Muscle of back (tissue), 11 donors: ENCODE measurements around the gene CLP1. TPM values are rescaled to one million over a fixed set of nuclear protein-coding genes. Genes with fewer than 3 reads are reported as not detected.
"Not testable (repeated sequence)": the region's sequence is repeated elsewhere in the genome, so short reads cannot be mapped to it uniquely, and the experiment has no call there.

Source experiments
- DNase-seq, 3 donors: peaks; one replicate each; pipeline versions ENCODE4 v3.0.0 to v3.0.0-alpha.2; 2013
- polyA plus RNA-seq, 10 donors: library from polyadenylated mRNA; unstranded; fragments of 120-200 nt; gene quantifications; one replicate each; pipeline ENCODE4 v1.2.1, GENCODE V29; 2013; ENCODE audit not compliant: insufficient read length in 10 of 10

The CLP1 gene
- polyA plus RNA-seq, 10 donors = 7.0 to 12.2 (median 8.9) TPM

DNA sequence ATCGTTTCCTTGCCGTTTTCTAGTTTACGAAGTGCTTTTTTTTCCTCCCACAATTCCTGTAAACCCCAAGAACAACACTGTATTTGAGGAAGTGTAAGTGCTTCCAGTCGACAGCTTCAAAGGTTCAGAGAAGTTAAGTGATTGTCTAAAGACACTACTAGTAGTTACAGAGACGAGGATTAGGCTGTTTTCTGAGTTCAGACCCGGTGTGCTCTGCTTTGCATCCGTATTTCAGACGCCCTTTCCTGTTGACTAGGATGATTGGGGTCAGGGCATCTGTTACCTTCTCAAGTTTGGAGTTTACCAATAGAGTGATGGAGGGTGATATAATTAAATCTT, 430 bp downstream of the CLP1 start:
- DNase-seq = no peak

DNA sequence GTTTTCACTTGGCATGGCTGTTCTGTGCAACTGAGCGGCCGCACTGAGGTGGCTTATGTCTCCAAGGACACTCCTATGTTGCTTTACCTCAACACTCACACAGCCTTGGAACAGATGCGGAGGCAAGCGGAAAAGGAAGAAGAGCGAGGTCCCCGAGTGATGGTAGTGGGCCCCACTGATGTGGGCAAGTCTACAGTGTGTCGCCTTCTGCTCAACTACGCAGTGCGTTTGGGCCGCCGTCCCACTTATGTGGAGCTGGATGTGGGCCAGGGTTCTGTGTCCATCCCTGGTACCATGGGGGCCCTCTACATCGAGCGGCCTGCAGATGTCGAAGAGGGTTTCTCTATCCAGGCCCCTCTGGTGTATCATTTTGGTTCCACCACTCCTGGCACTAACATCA, 2.1 kb downstream of the CLP1 start:
- no peak for DNase-seq

DNA sequence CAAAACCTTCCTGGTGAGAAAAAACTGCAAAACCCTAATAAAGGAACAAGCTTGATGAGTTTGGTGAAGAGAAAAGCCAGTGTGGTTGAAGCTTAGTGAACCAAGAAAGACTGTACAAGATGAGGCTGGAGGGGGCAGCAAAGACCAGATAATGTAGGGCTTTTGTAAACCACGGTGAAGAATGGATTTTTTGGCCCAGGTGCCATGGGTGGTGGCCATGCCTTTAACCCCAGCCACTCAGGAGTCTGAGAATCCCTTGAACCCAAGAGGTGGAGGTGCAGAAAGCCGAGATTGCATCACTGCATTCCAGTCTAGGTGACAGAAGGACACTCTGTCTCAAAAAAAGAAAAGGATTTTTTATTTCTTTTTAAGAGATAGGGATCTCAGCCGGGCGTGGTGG, 5.3 kb downstream of the CLP1 start:
- DNase-seq = no peak

DNA sequence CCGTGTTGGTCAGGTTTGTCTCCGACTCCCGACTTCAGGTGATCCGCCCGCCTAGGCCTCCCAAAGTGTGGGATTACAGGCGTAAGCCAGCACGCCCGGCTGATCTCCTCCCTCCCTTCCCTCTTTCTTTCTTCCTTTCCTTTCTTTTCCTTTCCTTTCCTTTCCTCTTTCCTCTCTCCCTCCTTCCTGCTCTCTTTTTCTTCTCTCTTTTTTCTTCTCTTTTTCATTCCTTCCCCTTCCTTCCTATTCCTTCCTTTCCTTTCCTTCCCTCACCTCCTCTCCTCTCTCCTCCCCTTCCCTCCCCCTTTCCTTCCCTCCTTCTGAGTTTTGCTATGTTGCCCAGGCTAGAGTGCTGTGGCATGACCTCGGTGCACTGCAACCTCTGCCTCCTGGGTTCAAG, 6.4 kb downstream of the CLP1 start:
- DNase-seq = no peak

DNA sequence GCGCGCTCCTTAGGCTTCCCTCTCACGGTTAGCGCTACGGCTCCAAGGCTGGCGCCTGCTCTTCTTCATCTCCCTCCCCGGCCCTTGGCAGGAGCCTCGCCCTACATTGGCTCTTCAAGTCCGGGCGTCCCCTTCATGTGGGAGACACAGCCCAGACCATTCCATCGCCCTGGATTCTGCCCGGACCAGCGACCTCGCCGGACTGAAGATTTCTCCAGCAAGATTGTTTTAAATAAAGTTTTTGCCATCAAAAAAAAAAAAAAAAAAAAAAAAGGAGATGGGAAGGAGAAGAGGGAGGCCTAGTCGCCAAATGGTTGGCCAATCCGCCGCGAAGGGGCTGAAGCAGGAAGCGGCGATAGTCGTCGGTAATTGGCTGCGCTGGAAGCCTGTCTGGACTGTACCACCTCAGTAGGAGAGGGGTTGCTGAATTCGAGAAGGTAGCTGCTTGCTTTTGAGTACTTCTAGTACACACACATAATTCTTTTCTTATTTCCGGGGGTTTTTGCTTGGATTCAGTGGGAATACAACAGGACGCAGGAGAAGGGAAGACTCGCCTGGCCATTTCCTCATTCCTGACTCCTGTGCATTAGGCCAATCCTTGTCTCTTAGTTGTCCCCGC, 9.7 kb downstream of the CLP1 start:
- DNase-seq = peak; percentile 98 to 99 (median 99)

DNA sequence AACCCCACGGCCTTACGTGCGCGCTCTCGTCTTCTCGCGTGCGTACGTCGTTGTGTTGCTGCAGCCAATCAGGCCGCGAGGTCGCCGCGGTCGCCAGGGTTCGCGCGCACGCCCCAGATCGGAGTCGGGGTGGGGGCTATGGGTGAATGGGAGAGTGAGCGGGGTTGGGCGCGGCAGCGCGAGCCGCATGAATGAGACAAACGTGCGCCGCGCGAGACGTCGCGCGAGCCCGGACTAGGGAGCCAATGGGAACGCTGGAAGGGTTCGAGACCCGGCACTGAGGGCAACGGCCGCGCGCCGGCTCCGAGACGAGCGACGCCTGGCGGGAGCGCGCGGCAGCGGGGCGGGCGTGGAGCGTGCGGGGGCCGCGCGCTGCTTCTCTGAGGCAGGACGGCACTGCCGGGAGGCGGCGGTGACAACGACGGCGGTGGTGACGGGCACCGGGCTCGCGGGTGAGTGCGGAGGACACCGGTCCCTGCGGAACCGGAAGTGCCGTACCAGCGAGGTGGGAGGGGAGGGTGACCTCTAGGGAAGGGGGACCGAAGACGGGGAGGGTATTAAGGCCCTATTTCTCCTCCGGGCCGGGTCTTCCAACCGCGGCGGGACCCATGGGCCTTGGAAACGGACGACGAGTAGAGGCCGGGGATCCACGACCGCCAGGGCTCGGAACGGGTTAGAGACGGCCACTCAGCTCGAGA, 10.3 kb downstream of the CLP1 start, which contains the start of gene ZDHHC5:
Gene ZDHHC5, plus strand, starts transcription at position 379 of the 698 bp plus-strand sequence. CDS start 4,977 bp downstream, outside the sequence.
- peak; percentile 99 to 100 (median 100) for DNase-seq

DNA sequence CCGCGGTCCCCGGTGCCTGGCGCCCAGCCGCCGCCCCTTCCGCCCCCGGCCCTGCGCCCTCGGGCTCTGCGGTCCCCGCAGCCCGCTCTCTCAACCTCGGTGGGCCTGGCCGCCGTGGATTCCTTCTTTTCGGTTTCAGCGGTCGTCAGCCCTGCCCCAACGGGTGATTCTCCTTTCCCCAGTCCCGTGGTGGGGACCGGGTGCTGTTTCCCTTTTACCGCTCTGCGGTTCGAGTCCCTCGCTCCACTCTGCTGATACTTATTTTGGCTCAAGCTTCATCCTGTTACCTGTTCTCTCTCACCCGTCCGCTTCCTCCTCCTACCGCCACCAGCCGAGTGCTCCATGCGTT, 10.8 kb downstream of the CLP1 start:
- no peak for DNase-seq

DNA sequence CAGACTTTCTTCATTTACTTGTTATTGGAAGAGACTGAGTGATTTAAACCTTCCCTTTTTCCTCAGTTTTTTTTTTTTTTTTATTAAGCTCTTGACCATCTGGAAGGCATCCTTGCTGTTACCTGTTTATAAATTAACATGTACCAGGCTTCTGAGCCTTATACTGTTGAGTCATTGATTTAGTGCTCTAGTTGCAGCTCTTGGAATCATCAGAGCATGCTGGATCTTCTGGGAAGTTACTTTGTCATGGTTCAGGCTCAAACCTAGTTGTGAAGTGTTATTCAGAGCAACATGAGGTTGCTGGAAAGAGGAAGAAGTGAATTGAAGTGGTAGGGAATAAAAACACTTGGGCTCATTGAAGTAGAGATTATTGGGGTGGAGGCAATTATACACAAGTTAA, 16.7 kb downstream of the CLP1 start:
- DNase-seq = no peak

DNA sequence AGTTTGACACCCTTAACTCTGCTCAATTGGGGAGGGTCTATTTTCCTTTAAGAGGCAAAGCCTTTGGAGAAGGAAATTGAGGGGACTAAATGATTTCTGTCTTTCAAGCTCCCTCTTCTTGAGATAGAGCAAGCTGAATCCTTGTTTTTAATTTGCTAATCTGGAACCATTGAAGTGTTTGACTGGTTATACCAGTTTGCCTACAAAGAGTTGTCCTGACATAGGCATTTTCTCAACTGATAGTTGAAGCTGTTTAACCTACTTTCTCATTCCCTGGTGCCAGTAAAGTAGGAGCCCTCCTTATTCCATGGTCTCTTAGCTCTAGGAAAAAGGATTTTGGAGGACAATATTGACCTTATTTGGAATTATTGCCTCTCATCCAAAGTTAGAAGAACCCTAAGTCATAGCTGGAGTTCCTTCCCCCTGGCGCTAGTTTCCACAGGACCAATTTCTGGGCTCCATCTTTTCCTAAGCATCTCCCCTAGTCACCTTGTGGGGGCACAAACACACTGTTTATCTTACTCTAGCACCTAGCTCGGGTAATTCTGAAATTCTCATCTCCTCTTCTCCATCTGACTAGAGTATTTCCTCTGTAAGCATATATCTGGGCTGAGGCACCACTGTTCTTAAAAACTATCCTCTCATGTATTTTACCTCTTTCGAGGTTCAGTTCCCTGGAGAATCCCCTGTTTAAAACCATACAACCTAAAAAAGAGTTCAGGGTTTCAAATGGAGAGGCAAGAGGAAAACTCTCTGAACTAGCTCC, 17.8 kb downstream of the CLP1 start:
- DNase-seq = no peak

DNA sequence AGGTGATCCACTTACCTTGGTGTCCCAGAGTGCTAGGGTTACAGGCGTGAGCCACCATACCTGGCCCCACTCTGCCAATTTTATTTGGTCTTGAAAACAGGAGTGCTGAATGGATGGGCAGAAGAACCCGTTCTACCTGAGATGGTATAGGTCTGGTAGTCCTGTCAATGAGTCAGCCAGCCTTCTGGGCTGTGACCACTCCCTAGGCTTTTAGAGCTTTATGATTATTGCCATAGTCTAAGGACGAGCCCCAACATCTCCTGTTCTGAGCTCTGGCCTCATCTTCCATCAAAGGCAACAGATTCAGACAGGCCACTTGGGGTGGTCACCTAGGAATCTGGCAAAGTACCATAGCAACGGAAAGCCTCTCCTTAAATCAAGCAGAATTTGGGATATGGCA, 21.8 kb downstream of the CLP1 start:
- DNase-seq = no peak

DNA sequence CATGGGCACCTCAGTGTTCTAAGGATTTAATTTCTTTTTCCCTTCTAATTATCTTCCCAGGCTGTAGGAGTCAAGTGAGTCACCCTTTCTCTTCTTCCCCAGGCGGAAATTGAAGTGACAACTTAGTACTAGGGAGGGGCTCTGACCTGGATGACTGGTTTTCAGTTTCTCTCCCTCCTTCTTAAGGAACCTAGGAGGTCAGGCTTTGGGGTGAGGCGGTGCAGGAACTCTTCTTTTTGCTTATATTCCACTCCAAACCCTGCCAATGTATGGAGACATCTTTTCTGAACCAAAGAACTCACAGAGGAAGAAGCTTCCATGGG, 23.0 kb downstream of the CLP1 start:
- no peak for DNase-seq

DNA sequence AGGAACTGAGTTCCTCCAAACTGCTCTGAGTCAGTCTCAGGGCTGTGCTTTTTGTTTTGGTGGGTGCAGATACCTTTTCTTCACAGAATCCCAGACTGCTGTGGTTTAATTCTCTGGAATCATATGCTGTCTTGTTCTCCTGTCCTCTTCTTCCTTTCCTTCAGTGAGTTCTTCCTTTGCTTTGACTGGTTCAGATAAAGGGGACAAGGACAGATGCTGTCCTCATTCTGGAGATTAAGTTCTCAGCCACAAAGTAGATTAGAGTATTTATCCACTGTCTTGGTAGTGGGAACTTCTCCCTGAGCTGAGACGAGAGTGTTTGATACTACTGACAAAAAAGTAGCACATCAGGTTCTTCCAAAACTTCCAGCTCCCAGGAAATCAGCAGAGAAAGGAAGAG, 23.6 kb downstream of the CLP1 start:
- no peak for DNase-seq

DNA sequence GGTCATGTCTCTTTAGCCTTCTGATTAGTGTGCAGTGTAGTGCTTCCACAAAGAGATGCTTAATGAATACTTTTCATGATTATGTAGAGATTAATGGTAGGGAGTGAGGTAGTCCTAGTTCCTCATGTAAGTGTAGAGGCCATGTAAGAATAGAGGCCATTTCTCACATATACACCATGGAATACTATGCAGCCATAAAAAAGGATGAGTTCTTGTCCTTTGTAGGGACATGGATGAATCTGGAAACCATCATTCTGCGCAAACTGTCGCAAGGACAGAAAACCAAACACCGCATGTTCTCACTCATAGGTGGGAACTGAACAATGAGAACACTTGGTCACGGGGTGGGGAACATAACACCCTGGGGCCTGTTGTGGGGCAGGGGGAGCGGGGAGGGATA, 32.9 kb downstream of the CLP1 start:
- DNase-seq = not testable (repeated sequence)

DNA sequence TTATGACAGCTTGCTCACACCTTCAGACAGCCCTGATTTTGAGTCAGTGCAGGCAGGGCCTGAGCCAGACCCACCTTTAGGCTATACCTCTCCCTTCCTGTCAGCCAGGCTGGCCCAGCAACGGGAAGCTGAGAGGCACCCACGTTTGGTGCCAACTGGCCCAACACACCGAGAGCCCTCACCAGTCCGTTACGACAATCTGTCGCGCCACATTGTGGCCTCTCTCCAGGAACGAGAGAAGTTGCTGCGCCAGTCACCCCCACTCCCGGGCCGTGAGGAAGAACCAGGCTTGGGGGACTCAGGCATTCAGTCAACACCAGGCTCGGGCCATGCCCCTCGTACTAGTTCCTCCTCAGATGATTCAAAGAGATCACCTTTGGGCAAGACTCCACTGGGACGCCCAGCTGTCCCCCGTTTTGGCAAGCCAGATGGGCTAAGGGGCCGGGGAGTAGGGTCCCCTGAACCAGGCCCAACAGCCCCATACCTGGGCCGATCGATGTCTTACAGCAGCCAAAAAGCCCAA, 41.3 kb downstream of the CLP1 start:
- DNase-seq = no peak

DNA sequence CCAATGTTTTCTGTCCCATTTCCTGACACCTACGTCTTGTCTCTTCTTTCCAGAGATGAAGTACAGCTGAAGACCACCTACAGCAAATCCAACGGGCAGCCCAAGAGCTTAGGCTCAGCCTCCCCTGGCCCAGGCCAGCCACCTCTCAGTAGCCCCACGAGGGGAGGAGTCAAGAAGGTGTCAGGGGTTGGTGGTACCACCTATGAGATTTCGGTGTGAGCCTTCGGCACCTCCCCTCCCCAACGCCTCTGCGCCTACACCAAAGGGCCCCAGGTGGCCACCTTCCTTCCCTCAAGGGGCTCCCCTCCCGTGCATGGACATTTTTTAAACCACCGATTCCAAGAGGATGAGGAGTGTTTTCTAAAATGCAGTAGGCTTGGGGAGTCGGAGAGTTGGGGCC, 42.3 kb downstream of the CLP1 start:
- no peak for DNase-seq

DNA sequence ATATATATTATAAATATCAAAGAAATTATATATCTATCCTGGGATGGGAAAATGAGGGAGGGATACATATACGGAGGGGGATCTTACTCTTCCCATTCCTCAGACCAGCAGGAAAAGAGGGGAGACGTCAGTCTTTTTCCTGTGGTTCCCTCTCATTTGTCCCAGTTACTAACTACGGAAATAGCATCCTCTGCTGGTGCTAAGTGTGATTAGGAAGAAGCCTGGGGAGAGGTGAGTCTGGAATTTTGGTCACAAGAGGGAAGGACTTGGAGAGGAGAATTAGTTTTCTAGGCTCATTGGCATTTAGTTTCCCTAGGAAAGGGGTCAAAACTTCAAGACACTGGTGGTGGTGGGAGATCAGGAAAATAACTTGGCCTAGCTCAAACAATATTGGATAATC, 42.9 kb downstream of the CLP1 start:
- DNase-seq = no peak

DNA sequence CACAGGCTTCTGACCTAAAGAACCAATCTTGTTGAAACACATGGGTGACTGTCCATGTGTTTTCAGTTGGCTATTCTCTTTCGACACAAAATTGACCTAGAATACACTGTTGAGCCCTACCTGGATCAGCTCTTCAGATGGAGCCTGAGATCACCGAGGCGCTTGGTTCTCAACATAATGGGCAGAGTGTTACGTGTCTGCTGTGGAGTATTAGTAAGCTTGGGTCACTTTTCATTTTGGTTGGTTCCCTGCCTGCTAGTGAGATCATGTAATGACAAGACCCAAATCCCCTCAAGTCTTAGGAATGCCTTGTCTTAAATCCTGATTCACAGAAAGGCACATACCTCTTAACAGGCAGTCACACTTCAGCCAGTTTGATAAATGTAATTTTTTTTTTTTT, 45.8 kb downstream of the CLP1 start:
- DNase-seq = no peak

DNA sequence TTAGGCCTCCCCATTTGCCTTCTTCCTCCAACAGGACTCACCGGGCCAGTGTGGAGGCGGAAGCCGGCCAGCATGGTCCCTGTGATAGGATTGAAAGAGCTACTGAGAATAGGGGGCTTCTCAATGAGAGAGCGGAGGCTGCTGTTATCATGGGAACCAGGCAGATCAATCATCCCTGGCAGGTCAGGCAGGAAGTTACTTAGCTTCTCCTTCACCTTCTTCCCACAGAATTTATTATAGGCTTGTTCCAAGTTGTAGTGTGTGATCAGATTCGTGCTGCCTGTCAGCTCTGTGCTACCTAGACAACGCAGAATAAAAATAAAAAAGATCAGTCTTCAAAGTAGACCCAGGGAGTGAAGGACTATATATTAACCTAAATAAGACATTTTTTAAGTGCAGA, 47.4 kb downstream of the CLP1 start:
- no peak for DNase-seq

DNA sequence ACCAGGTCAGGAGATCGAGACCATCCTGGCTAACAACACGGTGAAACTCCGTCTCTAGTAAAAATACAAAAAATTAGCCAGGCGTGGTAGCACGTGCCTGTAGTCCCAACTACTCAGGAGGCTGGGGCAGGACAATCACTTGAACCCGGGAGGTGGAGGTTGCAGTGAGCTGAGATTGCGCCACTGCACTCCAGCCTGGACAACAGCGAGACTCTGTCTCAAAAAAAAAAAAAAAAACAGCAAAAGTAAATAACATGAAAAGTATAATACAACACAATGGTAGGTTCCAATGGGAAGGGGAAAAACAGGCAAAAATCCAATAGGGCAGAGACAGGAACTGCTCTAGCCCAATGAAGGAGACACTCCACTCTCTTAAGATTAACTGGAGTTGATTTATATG, 47.9 kb downstream of the CLP1 start:
- DNase-seq = not testable (repeated sequence)

DNA sequence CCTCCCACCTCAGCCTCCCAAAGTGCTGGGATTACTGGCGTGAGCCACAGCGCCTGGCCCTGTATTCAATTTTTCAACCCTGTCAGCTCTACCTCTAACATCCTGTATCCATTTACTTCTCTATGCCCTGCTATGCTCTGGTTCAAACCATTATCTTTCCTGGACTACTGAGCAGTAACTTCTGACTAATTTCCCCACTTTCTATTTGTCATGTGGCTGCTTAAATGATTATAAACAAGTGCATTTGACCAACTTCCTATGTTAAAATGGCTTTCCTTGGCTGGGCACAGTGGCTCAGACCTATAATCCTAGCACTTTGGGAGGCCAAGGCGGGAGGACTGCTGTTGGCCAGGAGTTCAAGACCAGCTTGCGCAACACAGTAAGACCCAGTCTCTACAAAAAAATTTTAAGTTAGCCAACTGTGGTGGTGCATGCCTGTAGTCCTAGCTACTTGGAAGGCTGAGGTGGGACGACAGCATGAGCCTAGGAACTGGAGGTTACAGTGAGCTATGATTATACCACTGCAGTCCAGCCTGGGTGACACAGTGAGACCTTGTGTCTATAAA, 52.3 kb downstream of the CLP1 start:
- DNase-seq = no peak
